DND-41 (cell line): ENCODE data around the gene NDUFS6.

Experiments
- ATAC-seq: fragments of 200-7000 bp; cut with Tn5 transposase; 3 replicates; pipeline ENCODE4 v1.9.1; 2021; ENCODE audit warnings: low read depth; ENCODE audit not compliant: insufficient read depth
- DNase-seq: peaks from one replicate; pipeline ENCODE4 v3.0.0-alpha.2; 2020
- H2AFZ ChIP-seq: 2 replicates; pipeline ENCODE4 v1.6.0; 2012; ENCODE audit warnings: low read depth, low read length
- H3K27ac ChIP-seq: 2 replicates; pipeline ENCODE4 v1.5.1; 2012; ENCODE audit warnings: low read length, inconsistent platforms
- H3K27me3 ChIP-seq: fragments of 200-600 bp; sonication (generic); 2 replicates; pipeline ENCODE4 v1.6.0; 2012; ENCODE audit warnings: low read length, mild to moderate bottlenecking, inconsistent platforms; ENCODE audit not compliant: insufficient read depth, poor library complexity
- H3K36me3 ChIP-seq: 2 replicates; pipeline ENCODE4 v1.5.1; 2012; ENCODE audit warnings: low read length, inconsistent platforms; ENCODE audit not compliant: insufficient read depth
- H3K4me1 ChIP-seq: 2 replicates; pipeline ENCODE4 v1.5.1; 2012; ENCODE audit warnings: mild to moderate bottlenecking, low read length; ENCODE audit not compliant: insufficient read depth
- H3K4me2 ChIP-seq: 2 replicates; pipeline ENCODE4 v1.6.0; 2012; ENCODE audit warnings: mild to moderate bottlenecking, moderate library complexity, low read length, inconsistent platforms; ENCODE audit not compliant: insufficient read depth
- H3K4me3 ChIP-seq, 2 experiments: fragments of 200-600 bp in 1 of 2; shearing (Covaris generic) in 1 of 2; 2 replicates each; pipeline ENCODE4 v1.5.1; 2012 to 2016; ENCODE audit warnings: inconsistent platforms in 2 of 2, low read length in 2 of 2, mild to moderate bottlenecking in 2 of 2, low read depth in 1 of 2, moderate library complexity in 1 of 2
- H3K79me2 ChIP-seq: 2 replicates; pipeline ENCODE4 v1.6.0; 2012; ENCODE audit warnings: low read length, inconsistent platforms; ENCODE audit not compliant: insufficient read depth
- H3K9ac ChIP-seq: 2 replicates; pipeline ENCODE4 v1.6.0; 2012; ENCODE audit warnings: low read depth, mild to moderate bottlenecking, inconsistent platforms, low read length, moderate library complexity
- H3K9me3 ChIP-seq: 2 replicates; pipeline ENCODE4 v1.5.1; 2012; ENCODE audit warnings: low read length, moderate library complexity, mild to moderate bottlenecking, inconsistent platforms; ENCODE audit not compliant: insufficient read depth, severe bottlenecking
- H4K20me1 ChIP-seq: 2 replicates; pipeline ENCODE4 v1.6.0; 2012; ENCODE audit warnings: low read length; ENCODE audit not compliant: insufficient read depth
- CTCF ChIP-seq: IDR thresholded peaks from 2 replicates; pipeline ENCODE4 v1.5.1; 2012; ENCODE audit warnings: borderline replicate concordance, low read length, moderate library complexity, mild to moderate bottlenecking; ENCODE audit not compliant: poor library complexity, severe bottlenecking; ENCODE audit errors: extremely low read depth
- EZH2 ChIP-seq: IDR thresholded peaks from 3 replicates; pipeline ENCODE4 v1.6.1; 2012; ENCODE audit warnings: borderline replicate concordance, low read depth, mild to moderate bottlenecking, moderate library complexity, low read length, inconsistent platforms; ENCODE audit not compliant: severe bottlenecking

Gene NDUFS6

GRCh38 chr5:1855075-1855474, 53.9 kb downstream of the NDUFS6 start:
- Histone ChIP-seq H3K9me3 (no peaks in the 10 kb centered on the region), H3K4me2 (no peak overlapping the region), H3K9ac (no peak overlapping the region), H3K27ac (no peak overlapping the region), H3K4me3 (no peak overlapping the region), H3K4me1 (no peaks in the 10 kb centered on the region), H3K27me3 (no peaks in the 10 kb centered on the region), H4K20me1 (no peaks in the 10 kb centered on the region), H2AFZ (no peak overlapping the region), H3K36me3 (no peaks in the 10 kb centered on the region), H3K79me2 (no peaks in the 10 kb centered on the region)
- ATAC-seq (no peak), DNase-seq (no peak)
- TF ChIP-seq CTCF (no peak), EZH2 (no peak)

- Histone ChIP-seq H3K4me2 (no peak overlapping the region), H3K79me2 (no peaks in the 10 kb centered on the region), H3K9me3 (no peaks in the 10 kb centered on the region), H3K4me1 (no peaks in the 10 kb centered on the region), H4K20me1 (no peaks in the 10 kb centered on the region), H3K9ac (no peak overlapping the region), H3K36me3 (no peaks in the 10 kb centered on the region), H3K27ac (no peak overlapping the region), H3K27me3 (no peaks in the 10 kb centered on the region), H2AFZ (no peak overlapping the region), H3K4me3 (no peak overlapping the region)
- no peak for ATAC-seq
- TF ChIP-seq EZH2 = no peak
- TF ChIP-seq CTCF = no peak
- no peak for DNase-seq
These were observed 54.4 kb downstream of the NDUFS6 start for GRCh38 chr5:1855596-1855995.

- TF ChIP-seq EZH2 = no peak
- no peak for TF ChIP-seq CTCF
- no peak overlapping the region for H3K4me2 ChIP-seq
These were observed 55.5 kb downstream of the NDUFS6 start for GRCh38 chr5:1856596-1857255.

More at GRCh38 chr5:1856596-1857255, 55.5 kb downstream of the NDUFS6 start:
- ATAC-seq = no peak
- no peak for DNase-seq
- Histone ChIP-seq H3K9me3 (no peaks in the 10 kb centered on the region), H3K9ac (no peak overlapping the region), H3K36me3 (no peaks in the 10 kb centered on the region), H3K4me3 (no peak overlapping the region), H3K4me1 (no peaks in the 10 kb centered on the region), H4K20me1 (no peaks in the 10 kb centered on the region), H3K79me2 (no peaks in the 10 kb centered on the region), H3K27me3 (no peaks in the 10 kb centered on the region), H3K27ac (no peak overlapping the region), H2AFZ (no peak overlapping the region)
